BLaER1 treated with 17β-estradiol and CSF1 and Interleukin-3, amounts not matched to agents 10 nM and 100 nM (cell line): Measurements from ENCODE around the gene LMAN2L.
A peak's percentile ranks its signal among the peaks of the same experiment; 100 is the strongest.

Experiments
- H3K27ac ChIP-seq, 11 experiments: shearing (Covaris generic); formaldehyde crosslinking; 2 replicates each; pipeline ENCODE4 v1.8.1; 2022
- H3K27me3 ChIP-seq, 11 experiments: shearing (Covaris generic); formaldehyde crosslinking; 2 replicates each; pipeline ENCODE4 v1.8.1; 2022
- H3K36me3 ChIP-seq, 11 experiments: shearing (Covaris generic); formaldehyde crosslinking; 2 replicates each; pipeline ENCODE4 v1.8.1; 2022
- H3K4me1 ChIP-seq, 10 experiments: shearing (Covaris generic); formaldehyde crosslinking; 2 replicates each; pipeline ENCODE4 v1.8.1; 2022
- H3K4me2 ChIP-seq, 11 experiments: shearing (Covaris generic); formaldehyde crosslinking; 2 replicates each; pipeline ENCODE4 v1.8.1; 2022
- H3K4me3 ChIP-seq, 10 experiments: shearing (Covaris generic); formaldehyde crosslinking; 2 replicates each; pipeline ENCODE4 v1.8.1; 2022
- H3K9ac ChIP-seq, 11 experiments: shearing (Covaris generic); formaldehyde crosslinking; 2 replicates each; pipeline ENCODE4 v1.8.1; 2022
- H3K9me3 ChIP-seq, 11 experiments: shearing (Covaris generic); formaldehyde crosslinking; replicated peaks in 1 of 11; 2 replicates each; pipeline ENCODE4 v1.8.1; 2022
- H4K20me1 ChIP-seq, 11 experiments: shearing (Covaris generic); formaldehyde crosslinking; 2 replicates each; pipeline ENCODE4 v1.8.1; 2022
- Cebpa-rat ChIP-seq, 11 experiments: shearing (Covaris generic); IDR thresholded peaks; 2 replicates each; pipeline ENCODE4 v1.8.1; 2022

Gene LMAN2L

GRCh38 chr2:96688649-96689430 lies 51.0 kb downstream of the LMAN2L start:
- Histone ChIP-seq H4K20me1 (peaks cover 0 to 6% (median 0%) of the 10 kb centered on the region in 11 experiments; a peak in 2 of 22 replicates), H3K4me1 (peaks cover 0 to 47% (median 40%) of the 10 kb centered on the region in 10 experiments; a peak in 14 of 20 replicates), H3K27ac (no peak overlapping the region), H3K36me3 (no peaks in the 10 kb centered on the region), H3K4me2 (peak overlapping the region in 7 of 11 experiments; percentile 7 to 31 (median 18); a peak in 7 of 22 replicates), H3K9me3 (no peaks in the 10 kb centered on the region), H3K4me3 (no peak overlapping the region), H3K27me3 (no peaks in the 10 kb centered on the region), H3K9ac (no peak overlapping the region)
- TF ChIP-seq Cebpa-rat (IDR thresholded peaks at IDR 0.05), result no peak

- no peak for TF ChIP-seq Cebpa-rat (IDR thresholded peaks at IDR 0.05)
- H3K4me3 ChIP-seq, result no peak overlapping the region
- H3K4me1 ChIP-seq, result peaks cover 0 to 52% (median 44%) of the 10 kb centered on the region in 10 experiments; a peak in 14 of 20 replicates
- no peaks in the 10 kb centered on the region for H3K36me3 ChIP-seq
- no peak overlapping the region for H3K27ac ChIP-seq
- H3K9ac ChIP-seq, result no peak overlapping the region
- H3K4me2 ChIP-seq, result peak overlapping the region in 7 of 11 experiments; percentile 7 to 31 (median 18); a peak in 6 of 22 replicates
- no peaks in the 10 kb centered on the region for H3K27me3 ChIP-seq
- no peaks in the 10 kb centered on the region for H3K9me3 ChIP-seq
- H4K20me1 ChIP-seq, result peaks cover 0 to 6% (median 0%) of the 10 kb centered on the region in 11 experiments; a peak in 2 of 22 replicates
Observed at GRCh38 chr2:96687711-96688640, 51.9 kb downstream of the LMAN2L start.

GRCh38 chr2:96687266-96687665 lies 52.6 kb downstream of the LMAN2L start:
- no peak overlapping the region for H3K27ac ChIP-seq

GRCh38 chr2:96685577-96686459 lies 54.0 kb downstream of the LMAN2L start:
- H3K4me2 ChIP-seq, result peak overlapping the region in 8 of 11 experiments; percentile 10 to 63 (median 50); a peak in 15 of 22 replicates
- H3K4me1 ChIP-seq, result peaks cover 0 to 54% (median 44%) of the 10 kb centered on the region in 10 experiments; a peak in 14 of 20 replicates
- H3K27me3 ChIP-seq, result no peaks in the 10 kb centered on the region
- H3K27ac ChIP-seq, result no peak overlapping the region
- H3K9ac ChIP-seq, result peak overlapping the region in 1 of 11 experiments; percentile 7; a peak in 1 of 22 replicates
- no peaks in the 10 kb centered on the region for H3K9me3 ChIP-seq
- no peaks in the 10 kb centered on the region for H3K36me3 ChIP-seq
- H4K20me1 ChIP-seq, result no peaks in the 10 kb centered on the region; a peak in 1 of 22 replicates
- no peak for TF ChIP-seq Cebpa-rat (IDR thresholded peaks at IDR 0.05)
- H3K4me3 ChIP-seq, result no peak overlapping the region

More at GRCh38 chr2:96687266-96687665, 52.6 kb downstream of the LMAN2L start:
- H3K27me3 ChIP-seq, result no peaks in the 10 kb centered on the region
- H3K9me3 ChIP-seq, result no peaks in the 10 kb centered on the region
- peaks cover 0 to 6% (median 0%) of the 10 kb centered on the region in 11 experiments; a peak in 2 of 22 replicates for H4K20me1 ChIP-seq
- H3K36me3 ChIP-seq, result no peaks in the 10 kb centered on the region
- no peak overlapping the region for H3K4me3 ChIP-seq
- no peak for TF ChIP-seq Cebpa-rat (IDR thresholded peaks at IDR 0.05)
- no peak overlapping the region for H3K9ac ChIP-seq
- no peak overlapping the region for H3K4me2 ChIP-seq
- H3K4me1 ChIP-seq, result peaks cover 0 to 54% (median 44%) of the 10 kb centered on the region in 10 experiments; a peak in 14 of 20 replicates

GRCh38 chr2:96684883-96685576 lies 54.8 kb downstream of the LMAN2L start:
- TF ChIP-seq Cebpa-rat (IDR thresholded peaks at IDR 0.05), result no peak
- Histone ChIP-seq H3K4me2 (peak overlapping the region in 8 of 11 experiments; percentile 18 to 63 (median 50); a peak in 14 of 22 replicates), H3K9me3 (no peaks in the 10 kb centered on the region), H3K27me3 (no peaks in the 10 kb centered on the region), H3K27ac (no peak overlapping the region), H3K4me3 (no peak overlapping the region), H3K4me1 (peaks cover 0 to 54% (median 44%) of the 10 kb centered on the region in 10 experiments; a peak in 14 of 20 replicates), H3K9ac (no peak overlapping the region), H3K36me3 (no peaks in the 10 kb centered on the region), H4K20me1 (no peaks in the 10 kb centered on the region; a peak in 1 of 22 replicates)

- no peaks in the 10 kb centered on the region; a peak in 1 of 22 replicates for H4K20me1 ChIP-seq
- no peak overlapping the region for H3K27ac ChIP-seq
- no peaks in the 10 kb centered on the region for H3K9me3 ChIP-seq
- H3K4me3 ChIP-seq, result no peak overlapping the region
- peak overlapping the region in 8 of 11 experiments; percentile 18 to 63 (median 50); a peak in 14 of 22 replicates for H3K4me2 ChIP-seq
- no peak overlapping the region for H3K9ac ChIP-seq
- no peaks in the 10 kb centered on the region for H3K36me3 ChIP-seq
- H3K27me3 ChIP-seq, result no peaks in the 10 kb centered on the region
- TF ChIP-seq Cebpa-rat (IDR thresholded peaks at IDR 0.05), result no peak
- H3K4me1 ChIP-seq, result peaks cover 0 to 54% (median 44%) of the 10 kb centered on the region in 10 experiments; a peak in 14 of 20 replicates
Observed at GRCh38 chr2:96683972-96684820, 55.7 kb downstream of the LMAN2L start.

GRCh38 chr2:96683307-96683706 lies 56.6 kb downstream of the LMAN2L start:
- H4K20me1 ChIP-seq, result no peaks in the 10 kb centered on the region
- H3K4me1 ChIP-seq, result peaks cover 0 to 46% (median 37%) of the 10 kb centered on the region in 10 experiments; a peak in 14 of 20 replicates
- H3K27me3 ChIP-seq, result no peaks in the 10 kb centered on the region
- no peak overlapping the region for H3K4me3 ChIP-seq
- no peak for TF ChIP-seq Cebpa-rat (IDR thresholded peaks at IDR 0.05)
- peak overlapping the region in 8 of 11 experiments; percentile 7 to 63 (median 46); a peak in 8 of 22 replicates for H3K4me2 ChIP-seq
- no peaks in the 10 kb centered on the region for H3K36me3 ChIP-seq
- no peak overlapping the region for H3K27ac ChIP-seq
- no peak overlapping the region for H3K9ac ChIP-seq
- H3K9me3 ChIP-seq, result no peaks in the 10 kb centered on the region
